ENCODE measurements around the gene ASCC1.
"Not testable (repeated sequence)": the region's sequence is repeated elsewhere in the genome, so short reads cannot be mapped to it uniquely, and the experiment has no call there.

The ASCC1 gene

GRCh38 chr10:72215611-72216549 lies at the start of gene ASCC1, which contains the start of gene ANAPC16:
TSS of gene ASCC1 (minus strand) at chr10:72216276. CDS start at chr10:72213298, 2,978 bp downstream.
TSS of gene ANAPC16 (plus strand) at chr10:72216012. CDS start at chr10:72223915, 7,903 bp downstream.
- DNase-seq: peak; percentile 56

GRCh38 chr10:72265508-72265907 lies 49.4 kb upstream of the ASCC1 start:
- no peak for DNase-seq

GRCh38 chr10:72264536-72264935 lies 48.5 kb upstream of the ASCC1 start:
- DNase-seq: no peak

- DNase-seq: peak; percentile 81
These were observed 47.7 kb upstream of the ASCC1 start for GRCh38 chr10:72263613-72264241.

- no peak for DNase-seq
These were observed 45.8 kb upstream of the ASCC1 start for GRCh38 chr10:72261784-72262404.

- no peak for DNase-seq
These were observed 45.1 kb upstream of the ASCC1 start for GRCh38 chr10:72260976-72261783.

GRCh38 chr10:72260239-72260975 lies 44.3 kb upstream of the ASCC1 start:
- peak; percentile 15 for DNase-seq

- DNase-seq: no peak
These were observed 43.6 kb upstream of the ASCC1 start for GRCh38 chr10:72259491-72260238.

GRCh38 chr10:72258617-72259016 lies 42.5 kb upstream of the ASCC1 start:
- no peak for DNase-seq

GRCh38 chr10:72257051-72257892 lies 41.2 kb upstream of the ASCC1 start:
- DNase-seq: no peak

- DNase-seq: no peak
These were observed 40.1 kb upstream of the ASCC1 start for GRCh38 chr10:72255977-72256729.

GRCh38 chr10:72254813-72255568 lies 38.9 kb upstream of the ASCC1 start:
- DNase-seq: no peak

- no peak for DNase-seq
These were observed 37.5 kb upstream of the ASCC1 start for GRCh38 chr10:72253578-72253977.

GRCh38 chr10:72252972-72253371 lies 36.9 kb upstream of the ASCC1 start:
- DNase-seq: no peak

GRCh38 chr10:72251635-72252034 lies 35.6 kb upstream of the ASCC1 start:
- no peak for DNase-seq

GRCh38 chr10:72250666-72251065 lies 34.6 kb upstream of the ASCC1 start:
- DNase-seq: no peak

GRCh38 chr10:72249176-72249862 lies 33.2 kb upstream of the ASCC1 start:
- not testable (repeated sequence) for DNase-seq
